Breast epithelium (tissue), 3 donors: ENCODE data around the gene IFNL4.
"Not testable (repeated sequence)": the region's sequence is repeated elsewhere in the genome, so short reads cannot be mapped to it uniquely, and the experiment has no call there.

Source experiments
- POLR2A ChIP-seq: fragments of 450-650 bp; IDR thresholded peaks from one replicate; pipeline ENCODE4 v1.6.1; 2016; ENCODE audit warnings: antibody characterized with exemption, mild to moderate bottlenecking, moderate library complexity
- POLR2AphosphoS5 ChIP-seq, 3 donors: sonication (generic); formaldehyde crosslinking; IDR thresholded peaks; one replicate each; pipeline ENCODE4 v1.6.1; 2017; ENCODE audit warnings: antibody characterized with exemption in 3 of 3
- TF ChIP-seq, protein P1 (sequence below), 3 donors: fragments of 450-650 bp; IDR thresholded peaks; one replicate each; pipeline ENCODE4 v1.5.1; 2016 to 2017; ENCODE audit warnings: antibody characterized with exemption in 3 of 3, mild to moderate bottlenecking in 3 of 3, moderate library complexity in 3 of 3

DNA sequence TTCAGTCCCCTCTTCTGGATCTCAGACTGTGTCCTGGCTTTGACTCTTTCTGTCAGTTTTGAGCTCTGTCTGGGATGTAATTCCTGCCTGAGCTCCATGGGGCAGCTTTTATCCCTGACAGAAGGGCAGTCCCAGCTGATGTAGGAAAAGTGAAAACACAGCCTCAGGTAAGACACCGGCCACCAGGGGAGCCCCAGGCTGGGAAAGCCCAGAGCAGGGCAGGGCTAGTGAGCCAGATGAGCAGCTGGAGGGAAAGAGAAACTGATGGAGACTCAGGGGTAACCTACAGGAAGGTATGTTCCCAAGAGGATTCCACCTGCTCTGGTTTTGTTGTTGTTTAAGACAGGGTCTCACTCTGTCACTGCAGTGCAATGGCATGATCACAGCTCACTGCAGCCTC is 3.5 kb downstream of the IFNL4 start:
- TF ChIP-seq, protein P1, sequence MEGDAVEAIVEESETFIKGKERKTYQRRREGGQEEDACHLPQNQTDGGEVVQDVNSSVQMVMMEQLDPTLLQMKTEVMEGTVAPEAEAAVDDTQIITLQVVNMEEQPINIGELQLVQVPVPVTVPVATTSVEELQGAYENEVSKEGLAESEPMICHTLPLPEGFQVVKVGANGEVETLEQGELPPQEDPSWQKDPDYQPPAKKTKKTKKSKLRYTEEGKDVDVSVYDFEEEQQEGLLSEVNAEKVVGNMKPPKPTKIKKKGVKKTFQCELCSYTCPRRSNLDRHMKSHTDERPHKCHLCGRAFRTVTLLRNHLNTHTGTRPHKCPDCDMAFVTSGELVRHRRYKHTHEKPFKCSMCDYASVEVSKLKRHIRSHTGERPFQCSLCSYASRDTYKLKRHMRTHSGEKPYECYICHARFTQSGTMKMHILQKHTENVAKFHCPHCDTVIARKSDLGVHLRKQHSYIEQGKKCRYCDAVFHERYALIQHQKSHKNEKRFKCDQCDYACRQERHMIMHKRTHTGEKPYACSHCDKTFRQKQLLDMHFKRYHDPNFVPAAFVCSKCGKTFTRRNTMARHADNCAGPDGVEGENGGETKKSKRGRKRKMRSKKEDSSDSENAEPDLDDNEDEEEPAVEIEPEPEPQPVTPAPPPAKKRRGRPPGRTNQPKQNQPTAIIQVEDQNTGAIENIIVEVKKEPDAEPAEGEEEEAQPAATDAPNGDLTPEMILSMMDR (IDR thresholded peaks at IDR 0.05): not testable (repeated sequence)
- TF ChIP-seq POLR2A; POLR2AphosphoS5 (IDR thresholded peaks at IDR 0.05): not testable (repeated sequence)
